Esophagus muscularis mucosa (tissue), 3 donors: Measurements from ENCODE around the gene NYAP2.

Experiments
- POLR2A ChIP-seq: fragments of 450-650 bp; IDR thresholded peaks from one replicate; pipeline ENCODE4 v1.6.1; 2017; ENCODE audit warnings: antibody characterized with exemption, moderate library complexity, mild to moderate bottlenecking, low read depth
- TF ChIP-seq, protein P1 (sequence below), 3 experiments: fragments of 200-600 bp in 2 of 3; fragments of 450-650 bp in 1 of 3; sonication (generic) in 2 of 3; IDR thresholded peaks; one replicate each; pipeline ENCODE4 v1.5.1; 2017 to 2019; ENCODE audit warnings: antibody characterized with exemption in 3 of 3, mild to moderate bottlenecking in 2 of 3, moderate library complexity in 1 of 3

DNA sequence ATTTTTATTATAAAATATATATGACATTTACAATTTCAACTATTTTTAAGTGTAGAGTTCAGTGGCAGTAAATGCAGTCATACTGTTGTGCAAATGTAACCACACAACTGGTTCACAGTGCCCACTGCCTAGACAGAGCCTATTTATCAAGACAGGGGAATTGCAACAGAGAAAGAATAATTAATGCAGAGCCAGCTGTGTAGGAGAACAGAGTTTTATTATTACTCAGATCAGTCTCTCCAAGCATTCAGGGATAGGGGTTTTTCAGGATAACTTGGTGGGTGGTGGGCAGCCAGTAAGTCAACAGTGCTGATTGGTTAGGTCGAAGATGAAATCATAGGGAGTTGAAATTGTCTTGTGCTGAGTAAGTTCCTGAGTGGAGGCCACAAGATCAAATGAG, 200.3 kb downstream of the NYAP2 start:
- TF ChIP-seq, protein P1, sequence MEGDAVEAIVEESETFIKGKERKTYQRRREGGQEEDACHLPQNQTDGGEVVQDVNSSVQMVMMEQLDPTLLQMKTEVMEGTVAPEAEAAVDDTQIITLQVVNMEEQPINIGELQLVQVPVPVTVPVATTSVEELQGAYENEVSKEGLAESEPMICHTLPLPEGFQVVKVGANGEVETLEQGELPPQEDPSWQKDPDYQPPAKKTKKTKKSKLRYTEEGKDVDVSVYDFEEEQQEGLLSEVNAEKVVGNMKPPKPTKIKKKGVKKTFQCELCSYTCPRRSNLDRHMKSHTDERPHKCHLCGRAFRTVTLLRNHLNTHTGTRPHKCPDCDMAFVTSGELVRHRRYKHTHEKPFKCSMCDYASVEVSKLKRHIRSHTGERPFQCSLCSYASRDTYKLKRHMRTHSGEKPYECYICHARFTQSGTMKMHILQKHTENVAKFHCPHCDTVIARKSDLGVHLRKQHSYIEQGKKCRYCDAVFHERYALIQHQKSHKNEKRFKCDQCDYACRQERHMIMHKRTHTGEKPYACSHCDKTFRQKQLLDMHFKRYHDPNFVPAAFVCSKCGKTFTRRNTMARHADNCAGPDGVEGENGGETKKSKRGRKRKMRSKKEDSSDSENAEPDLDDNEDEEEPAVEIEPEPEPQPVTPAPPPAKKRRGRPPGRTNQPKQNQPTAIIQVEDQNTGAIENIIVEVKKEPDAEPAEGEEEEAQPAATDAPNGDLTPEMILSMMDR (IDR thresholded peaks at IDR 0.05), result no peak
- TF ChIP-seq POLR2A, result no peak
